Measurements from ENCODE around the gene PCA3. TPM values are rescaled to one million over a fixed set of nuclear protein-coding genes. Genes with fewer than 3 reads are reported as not detected.

The PCA3 gene
- total and polyA plus RNA-seq, 2 donors (not counting 3 experiments of a cell fraction or from before 2014, with no cell fraction given) = 0.86 to 2.5 TPM

- POLR2A ChIA-PET = no interaction called here
Observed at GRCh38 chr9:76738402-76738801, 25.8 kb upstream of the PCA3 start.

More at GRCh38 chr9:76738402-76738801, 25.8 kb upstream of the PCA3 start:
- DNase-seq (ENCODE audit: low read depth, low spot score) = no peak
- Histone ChIP-seq H3K36me3 (ENCODE audit: control insufficient read depth in 2 of 2, extremely low read depth in 1 of 2, insufficient read depth in 2 of 2, low read length in 2 of 2) (no peaks in the 10 kb centered on the region), H3K27ac (ENCODE audit: insufficient read depth, low read depth, low read length) (no peak overlapping the region), H3K9me1 (replicated peaks; ENCODE audit: control insufficient read depth, extremely low read depth, insufficient read depth, low read length) (no peaks in the 10 kb centered on the region), H3K4me2 (ENCODE audit: insufficient read depth, low read length) (no peak overlapping the region), H3K27me3 (ENCODE audit: control insufficient read depth in 2 of 2, insufficient read depth in 2 of 2, low read length in 2 of 2) (peaks cover 5 to 18% of the 10 kb centered on the region in 2 experiments), H3K4me1 (ENCODE audit: control insufficient read depth, extremely low read depth, insufficient read depth, low read length) (no peaks in the 10 kb centered on the region), H3K9me3 (replicated peaks; ENCODE audit: control insufficient read depth, insufficient read depth, low read length) (no peaks in the 10 kb centered on the region), H3K79me2 (ENCODE audit: control insufficient read depth, insufficient read depth, low read length) (no peaks in the 10 kb centered on the region), H4K20me1 (replicated peaks; ENCODE audit: control insufficient read depth, extremely low read depth, insufficient read depth, low read length) (no peaks in the 10 kb centered on the region), H3K9ac (replicated peaks; ENCODE audit: extremely low read depth, insufficient read depth, low read length) (no peak overlapping the region), H3K4me3 (replicated peaks in 1 of 3; ENCODE audit: insufficient read depth in 1 of 3, low read depth in 1 of 3, low read length in 3 of 3) (no peak overlapping the region), H2AFZ (ENCODE audit: low read depth, low read length) (no peak overlapping the region)
- dilution Hi-C loops (cut with MboI; ENCODE audit: extremely low pct_ligation_motif_present, low sequenced_read_pairs) = no loop called here
- CTCF ChIA-PET = interaction anchor here (1.0 kb wide), 1 partner anchor 72 kb away, joined by 3 read pairs; no protein-coding TSS in a partner anchor
- TF ChIP-seq POLR2AphosphoS5 (IDR thresholded peaks at IDR 0.05; ENCODE audit: insufficient read depth, low read depth, low read length) (no peak), GATA2 (IDR thresholded peaks at IDR 0.05; ENCODE audit: insufficient read depth, insufficient read length, low read depth, low read length) (no peak), EZH2 (IDR thresholded peaks at IDR 0.05; ENCODE audit: borderline replicate concordance, low read depth, low read length, severe bottlenecking) (no peak), CTCF (IDR thresholded peaks at IDR 0.05; ENCODE audit: extremely low read depth in 1 of 2, insufficient read depth in 1 of 2, low read depth in 1 of 2, low read length in 2 of 2) (no peak), JUN (IDR thresholded peaks at IDR 0.05; ENCODE audit: borderline replicate concordance, insufficient read depth, insufficient read length, low read depth) (no peak)
- TF ChIP-seq, protein P1, sequence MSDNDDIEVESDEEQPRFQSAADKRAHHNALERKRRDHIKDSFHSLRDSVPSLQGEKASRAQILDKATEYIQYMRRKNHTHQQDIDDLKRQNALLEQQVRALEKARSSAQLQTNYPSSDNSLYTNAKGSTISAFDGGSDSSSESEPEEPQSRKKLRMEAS (IDR thresholded peaks at IDR 0.05; ENCODE audit: insufficient read depth, insufficient read length) = no peak
- intact Hi-C loops (cut with micrococcal nuclease) = no loop called here
- BruUV-seq (replicated peaks) = no TSS peak
- no peak for FAIRE-seq

Measured in endothelial cell of umbilical vein (primary cell).